ENCODE results near the gene CHDH. TPM values are rescaled to one million over a fixed set of nuclear protein-coding genes. Genes with fewer than 3 reads are reported as not detected.

CHDH gene, protein sequence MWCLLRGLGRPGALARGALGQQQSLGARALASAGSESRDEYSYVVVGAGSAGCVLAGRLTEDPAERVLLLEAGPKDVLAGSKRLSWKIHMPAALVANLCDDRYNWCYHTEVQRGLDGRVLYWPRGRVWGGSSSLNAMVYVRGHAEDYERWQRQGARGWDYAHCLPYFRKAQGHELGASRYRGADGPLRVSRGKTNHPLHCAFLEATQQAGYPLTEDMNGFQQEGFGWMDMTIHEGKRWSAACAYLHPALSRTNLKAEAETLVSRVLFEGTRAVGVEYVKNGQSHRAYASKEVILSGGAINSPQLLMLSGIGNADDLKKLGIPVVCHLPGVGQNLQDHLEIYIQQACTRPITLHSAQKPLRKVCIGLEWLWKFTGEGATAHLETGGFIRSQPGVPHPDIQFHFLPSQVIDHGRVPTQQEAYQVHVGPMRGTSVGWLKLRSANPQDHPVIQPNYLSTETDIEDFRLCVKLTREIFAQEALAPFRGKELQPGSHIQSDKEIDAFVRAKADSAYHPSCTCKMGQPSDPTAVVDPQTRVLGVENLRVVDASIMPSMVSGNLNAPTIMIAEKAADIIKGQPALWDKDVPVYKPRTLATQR
- under 0.01 TPM in 2 replicates for total RNA-seq

DNA sequence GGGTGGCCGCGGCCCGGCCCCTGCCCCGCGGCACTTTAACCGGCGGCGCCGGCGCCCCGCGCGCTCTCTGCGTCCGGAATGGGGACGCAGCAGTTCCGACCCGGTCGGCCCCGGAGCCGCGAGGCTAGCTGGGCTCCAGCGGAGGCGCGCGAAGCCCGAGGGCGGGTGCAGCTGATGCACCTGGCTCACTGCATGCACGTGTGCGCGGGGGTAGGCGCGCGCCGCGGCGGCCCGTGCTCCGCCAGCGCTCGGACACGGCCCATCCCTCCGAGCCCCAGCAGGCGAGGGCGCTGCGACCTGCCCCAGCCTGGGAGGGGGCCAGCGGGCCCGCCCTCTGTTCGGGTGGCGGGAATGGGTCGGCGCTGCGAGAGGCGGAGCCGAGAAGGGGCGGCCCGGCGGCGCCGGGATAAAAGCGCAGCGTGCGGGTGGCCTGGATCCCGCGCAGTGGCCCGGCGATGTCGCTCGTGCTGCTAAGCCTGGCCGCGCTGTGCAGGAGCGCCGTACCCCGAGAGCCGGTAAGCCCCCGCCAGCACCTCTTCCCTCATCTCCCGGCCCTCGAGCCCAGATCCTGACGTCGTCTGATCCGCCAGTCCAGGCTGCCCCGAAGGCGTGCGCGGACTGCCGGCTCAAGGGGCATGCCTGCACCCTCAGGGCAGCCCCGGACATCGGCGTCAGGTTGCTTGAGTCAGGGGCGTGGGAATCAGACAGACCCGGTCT is at the start of gene CHDH, which contains the start of gene IL17RB:
Gene CHDH (minus strand): TSS at position 286 of the 717 bp plus-strand sequence. CDS start 22,411 bp downstream, outside the sequence.
Gene IL17RB (plus strand): TSS at position 435 of the 717 bp plus-strand sequence. CDS start 21 bp downstream, at position 456.

DNA sequence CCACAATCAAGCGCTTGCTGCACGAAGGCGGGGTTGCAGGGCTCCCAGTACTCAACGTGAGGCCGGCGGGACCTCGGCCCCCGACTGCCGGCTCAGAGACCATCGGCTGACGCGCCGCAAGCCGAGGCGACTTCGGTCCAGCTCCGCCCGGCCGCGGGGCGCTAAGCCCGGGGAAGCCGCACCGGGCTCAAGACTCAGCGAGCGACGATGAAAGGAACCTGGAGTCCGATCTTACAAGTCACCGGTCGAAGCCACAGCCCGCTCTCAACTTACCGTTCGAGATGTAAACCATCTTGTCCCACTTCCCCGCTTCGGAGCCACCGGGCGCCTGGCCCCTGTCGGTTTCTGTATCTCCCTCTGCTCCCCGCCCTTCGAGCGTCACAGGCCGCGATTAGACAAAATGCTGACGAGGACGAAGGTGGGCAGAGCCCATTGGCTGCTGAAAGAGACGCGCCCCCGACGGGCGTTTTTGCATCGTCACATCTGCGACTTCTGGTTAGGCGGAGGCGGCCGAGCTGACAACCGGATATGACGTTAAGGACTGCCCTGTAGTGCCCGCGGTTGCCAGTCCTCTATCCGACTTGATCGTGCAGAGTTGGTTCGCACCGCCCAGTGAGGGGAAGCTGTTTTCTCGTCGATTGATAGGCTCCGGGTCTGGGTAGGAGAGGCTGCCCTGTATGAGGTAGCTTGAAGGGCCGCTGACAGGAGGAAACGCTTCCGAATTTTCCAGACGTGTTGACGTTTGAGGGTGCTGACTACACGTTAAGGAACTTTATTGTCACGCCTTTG is 45.5 kb upstream of the CHDH start, which contains the start of gene SELENOK:
Gene SELENOK (minus strand): TSS at position 363 of the 789 bp plus-strand sequence.

DNA sequence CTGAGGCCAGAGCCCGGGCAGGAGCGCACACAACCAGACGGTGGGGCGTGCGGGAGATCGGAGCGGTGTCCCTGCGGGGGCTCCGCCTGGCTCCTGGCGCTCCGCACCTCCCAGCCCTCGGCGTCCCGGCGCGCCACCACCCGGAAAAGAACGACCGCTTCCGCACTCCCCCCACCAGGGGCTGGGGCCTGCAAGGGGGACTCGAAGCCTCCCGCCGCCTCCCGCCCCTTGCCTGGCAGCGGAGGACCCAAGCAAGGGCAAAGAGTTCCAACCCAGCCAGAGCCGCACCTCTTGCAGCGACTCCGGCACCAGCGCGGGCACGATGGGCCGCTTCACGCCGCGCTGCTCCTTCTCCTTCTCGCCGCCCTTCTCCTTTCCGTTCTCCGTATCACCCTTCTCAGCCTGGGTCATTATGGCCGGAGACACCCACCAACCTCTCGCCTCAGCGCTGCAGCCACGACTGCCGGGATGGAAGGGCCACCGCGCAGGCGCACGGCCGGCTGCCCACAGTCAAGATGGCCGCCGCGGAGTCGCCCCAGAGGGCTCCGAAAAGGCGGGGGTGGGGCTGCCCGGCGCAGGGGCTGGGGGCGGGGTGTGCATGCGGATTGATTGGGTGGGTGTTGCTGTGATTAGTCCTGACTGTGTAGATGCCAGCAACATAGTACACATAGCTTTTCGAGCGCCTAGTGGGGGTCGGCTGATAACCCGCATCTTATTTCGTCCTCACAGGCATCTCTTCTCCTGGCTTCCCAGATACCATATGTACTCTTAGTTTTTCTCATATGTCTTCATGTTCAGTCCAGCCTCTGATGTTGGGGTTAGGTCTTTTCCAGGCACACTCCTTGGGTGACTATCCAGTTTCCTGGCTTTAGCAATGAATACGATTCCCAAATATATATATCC is 35.7 kb upstream of the CHDH start, which contains the start of gene ACTR8:
Gene ACTR8 (minus strand): TSS at position 462 of the 903 bp plus-strand sequence. CDS start 51 bp downstream, at position 411.

Other genes starting within 250 kb of the CHDH start
- gene IL17RB, start 149 bp upstream of the CHDH start, total RNA-seq, result not detected in 2 replicates
- 42.0 and 45.3 TPM in 2 replicates for gene ACTR8, start 35.7 kb upstream of the CHDH start, total RNA-seq
- 28.0 and 31.2 TPM in 2 replicates for gene SELENOK, start 45.4 kb upstream of the CHDH start, total RNA-seq

Measured in smooth muscle cell of bladder (primary cell).